Activated T-cell treated with anti-CD3 and anti-CD28 coated beads, Interleukin-2, amount 50 U/mL, for 48 hours (primary cell): ENCODE measurements around the gene BLCAP.
"Not testable (repeated sequence)": the region's sequence is repeated elsewhere in the genome, so short reads cannot be mapped to it uniquely, and the experiment has no call there.

Source experiments
- DNase-seq, 2 experiments: peaks; one replicate each; pipeline ENCODE4 v3.0.0-alpha.2; 2020

The BLCAP gene

GRCh38 chr20:37479925-37480691 is 47.6 kb downstream of the BLCAP start:
- DNase-seq = no peak

- no peak for DNase-seq
Observed at GRCh38 chr20:37479266-37479665, 48.4 kb downstream of the BLCAP start.

- DNase-seq = no peak
Observed at GRCh38 chr20:37477041-37477440, 50.6 kb downstream of the BLCAP start.

GRCh38 chr20:37475252-37475651 is 52.4 kb downstream of the BLCAP start:
- no peak for DNase-seq

- no peak for DNase-seq
Observed at GRCh38 chr20:37474386-37474785, 53.3 kb downstream of the BLCAP start.

GRCh38 chr20:37473249-37474000 is 54.3 kb downstream of the BLCAP start:
- no peak for DNase-seq

- not testable (repeated sequence) for DNase-seq
Observed at GRCh38 chr20:37472435-37472834, 55.2 kb downstream of the BLCAP start.

- no peak for DNase-seq
Observed at GRCh38 chr20:37471741-37472235, 55.9 kb downstream of the BLCAP start.

GRCh38 chr20:37470190-37470589 is 57.5 kb downstream of the BLCAP start:
- DNase-seq = not testable (repeated sequence)

GRCh38 chr20:37469531-37469930 is 58.1 kb downstream of the BLCAP start:
- no peak for DNase-seq

GRCh38 chr20:37468886-37469285 is 58.8 kb downstream of the BLCAP start:
- no peak for DNase-seq
